HepG2 (cell line): ENCODE results near the gene KRTAP5-2. TPM values are rescaled to one million over a fixed set of nuclear protein-coding genes. Genes with fewer than 3 reads are reported as not detected.
A peak's percentile ranks its signal among the peaks of the same experiment; 100 is the strongest.

Experiments used
- ADNP ChIP-seq: sonication (generic); formaldehyde crosslinking; IDR thresholded peaks from 2 replicates; pipeline ENCODE4 v1.4.0; 2020; ENCODE audit warnings: missing genetic modification reagents
- ATF7 ChIP-seq, 2 experiments: fragments of 450-650 bp in 1 of 2; sonication (generic) in 1 of 2; formaldehyde crosslinking in 1 of 2; IDR thresholded peaks; 2 replicates each; pipeline versions ENCODE4 v1.4.0 to v1.6.1; 2016 to 2020; ENCODE audit warnings: antibody characterized with exemption in 1 of 2, mild to moderate bottlenecking in 1 of 2, missing genetic modification reagents in 1 of 2
- CSRNP1 ChIP-seq: sonication (generic); formaldehyde crosslinking; IDR thresholded peaks from 2 replicates; pipeline ENCODE4 v1.8.1; 2023; ENCODE audit warnings: mild to moderate bottlenecking, missing genetic modification reagents
- E2F1 ChIP-seq: sonication (generic); formaldehyde crosslinking; IDR thresholded peaks from 2 replicates; pipeline ENCODE4 v1.5.0; 2020; ENCODE audit warnings: missing genetic modification reagents
- ELF3 ChIP-seq: IDR thresholded peaks from 2 replicates; pipeline ENCODE4 v1.6.1; 2016; ENCODE audit warnings: missing genetic modification reagents, missing compliant biosample characterization
- GTF3A ChIP-seq: sonication (generic); formaldehyde crosslinking; conservative IDR thresholded peaks from 2 replicates; pipeline ENCODE4 v1.4.0; 2020; ENCODE audit warnings: mild to moderate bottlenecking, missing genetic modification reagents
- JARID2 ChIP-seq: sonication (generic); formaldehyde crosslinking; IDR thresholded peaks from 2 replicates; pipeline ENCODE4 v1.8.1; 2023; ENCODE audit warnings: missing genetic modification reagents, inconsistent platforms; ENCODE audit not compliant: insufficient replicate concordance
- KAT2B ChIP-seq: fragments of 150-350 bp; IDR thresholded peaks from 2 replicates; pipeline ENCODE4 v1.6.1; 2014; ENCODE audit warnings: low read depth, low read length, borderline replicate concordance
- LBX2 ChIP-seq: sonication (generic); formaldehyde crosslinking; IDR thresholded peaks from 2 replicates; pipeline ENCODE4 v1.5.0; 2020; ENCODE audit warnings: missing genetic modification reagents, mild to moderate bottlenecking, borderline replicate concordance
- MAFG ChIP-seq: sonication (generic); formaldehyde crosslinking; IDR thresholded peaks from 2 replicates; pipeline ENCODE4 v1.5.1; 2020; ENCODE audit warnings: mild to moderate bottlenecking, missing genetic modification reagents
- NCOR1 ChIP-seq: fragments of 200-600 bp; sonication (generic); IDR thresholded peaks from 2 replicates; pipeline ENCODE4 v1.7.0; 2017; ENCODE audit warnings: antibody characterized with exemption, low read length, borderline replicate concordance
- NFYC ChIP-seq: IDR thresholded peaks from 2 replicates; pipeline ENCODE4 v1.6.1; 2016; ENCODE audit warnings: missing genetic modification reagents, missing compliant biosample characterization
- PHF21A ChIP-seq: sonication (generic); formaldehyde crosslinking; IDR thresholded peaks from 2 replicates; pipeline ENCODE4 v1.5.0; 2020; ENCODE audit warnings: mild to moderate bottlenecking, missing genetic modification reagents
- POLR2G ChIP-seq: fragments of 200-400 bp; formaldehyde crosslinking; IDR thresholded peaks from 2 replicates; pipeline ENCODE4 v1.6.1; 2018; ENCODE audit warnings: mild to moderate bottlenecking, low read depth, low read length, moderate library complexity
- REPIN1 ChIP-seq: sonication (generic); formaldehyde crosslinking; IDR thresholded peaks from 2 replicates; pipeline ENCODE4 v1.8.0; 2022; ENCODE audit warnings: missing genetic modification reagents, low read depth, mild to moderate bottlenecking, borderline replicate concordance
- SMARCE1 ChIP-seq: fragments of 450-650 bp; IDR thresholded peaks from 2 replicates; pipeline ENCODE4 v1.6.1; 2017; ENCODE audit warnings: borderline replicate concordance
- SRY ChIP-seq: sonication (generic); formaldehyde crosslinking; IDR thresholded peaks from 2 replicates; pipeline ENCODE4 v1.8.0; 2022; ENCODE audit warnings: mild to moderate bottlenecking, missing genetic modification reagents
- TOPORS ChIP-seq: sonication (generic); formaldehyde crosslinking; IDR thresholded peaks from 2 replicates; pipeline ENCODE4 v1.8.0; 2023; ENCODE audit warnings: mild to moderate bottlenecking, missing genetic modification reagents
- ZNF101 ChIP-seq: sonication (generic); formaldehyde crosslinking; IDR thresholded peaks from 2 replicates; pipeline ENCODE4 v1.4.0; 2020; ENCODE audit warnings: mild to moderate bottlenecking, low read depth, missing genetic modification reagents, borderline replicate concordance
- ZNF362 ChIP-seq: sonication (generic); formaldehyde crosslinking; IDR thresholded peaks from 2 replicates; pipeline ENCODE4 v1.4.0; 2020; ENCODE audit warnings: missing genetic modification reagents, mild to moderate bottlenecking, borderline replicate concordance
- ZNF567 ChIP-seq: sonication (generic); formaldehyde crosslinking; IDR thresholded peaks from 2 replicates; pipeline ENCODE4 v1.8.1; 2023; ENCODE audit warnings: mild to moderate bottlenecking, missing genetic modification reagents, borderline replicate concordance
- ZNF773 ChIP-seq: sonication (generic); formaldehyde crosslinking; IDR thresholded peaks from 2 replicates; pipeline ENCODE4 v1.4.0; 2020; ENCODE audit warnings: missing genetic modification reagents, borderline replicate concordance
- ZNF781 ChIP-seq: sonication (generic); formaldehyde crosslinking; IDR thresholded peaks from 2 replicates; pipeline ENCODE4 v1.5.1; 2020; ENCODE audit warnings: borderline replicate concordance, mild to moderate bottlenecking, missing genetic modification reagents; ENCODE audit errors: not compliant biosample characterization
- polyA plus RNA-seq, 8 experiments: library from polyadenylated mRNA; depleted of rRNA in 3 of 8; stranded (reverse) in 7 of 8; unstranded in 1 of 8; fragments of >200 nt; fragmentation: Illumina TruSeq in 4 of 8; extraction: Trizol in 4 of 8; gene quantifications; 2 replicates each; pipeline versions ENCODE4 v1.2.1 to v1.2.3, GENCODE V29; 2011 to 2016; ENCODE audit warnings: low read depth in 4 of 8, missing spikeins in 1 of 8, mixed read lengths in 1 of 8; ENCODE audit not compliant: insufficient read depth in 1 of 8
- total RNA-seq, 5 experiments: library from RNA; depleted of rRNA; stranded (reverse); fragments of >200 nt; fragmentation: Illumina TruSeq; extraction: Trizol; gene quantifications; 2 replicates each; pipeline ENCODE4 v1.2.3, GENCODE V29; 2016; ENCODE audit warnings: low read depth in 1 of 5

The KRTAP5-2 gene
- total and polyA plus RNA-seq, 2 of the 13 experiments (the other 11 are each of a cell fraction or from before 2014, with no cell fraction given): not detected

- TF ChIP-seq ATF7 (IDR thresholded peaks at IDR 0.05) (no peak), ATF7 (CRISPR knock-in tag; IDR thresholded peaks at IDR 0.05) (no peak), NFYC (CRISPR knock-in tag) (no peak), ZNF773 (CRISPR knock-in tag) (no peak), ELF3 (CRISPR knock-in tag) (no peak), POLR2G (no peak), MAFG (CRISPR knock-in tag) (no peak), ZNF567 (no peak), KAT2B (no peak), REPIN1 (CRISPR knock-in tag) (0 out of 2 replicates have a peak, but pooled peaks have one; percentile 42), JARID2 (CRISPR knock-in tag) (no peak), TOPORS (no peak), GTF3A (CRISPR knock-in tag) (no peak), PHF21A (CRISPR knock-in tag) (no peak; the same call in 1 of the 2 replicates), E2F1 (no peak), SMARCE1 (no peak), LBX2 (CRISPR knock-in tag) (no peak), SRY (no peak), NCOR1 (0 out of 2 replicates have a peak, but pooled peaks have one; percentile 18), CSRNP1 (CRISPR knock-in tag) (no peak), ADNP (CRISPR knock-in tag) (peak; percentile 73; the same call in 1 of the 2 replicates), ZNF781 (CRISPR knock-in tag) (no peak), ZNF362 (CRISPR knock-in tag) (no peak), ZNF101 (CRISPR knock-in tag) (no peak)
Observed at GRCh38 chr11:1570531-1570895, 27.6 kb downstream of the KRTAP5-2 start (continued).
